ENCODE results near the gene NT5C1A.

The NT5C1A gene

DNA sequence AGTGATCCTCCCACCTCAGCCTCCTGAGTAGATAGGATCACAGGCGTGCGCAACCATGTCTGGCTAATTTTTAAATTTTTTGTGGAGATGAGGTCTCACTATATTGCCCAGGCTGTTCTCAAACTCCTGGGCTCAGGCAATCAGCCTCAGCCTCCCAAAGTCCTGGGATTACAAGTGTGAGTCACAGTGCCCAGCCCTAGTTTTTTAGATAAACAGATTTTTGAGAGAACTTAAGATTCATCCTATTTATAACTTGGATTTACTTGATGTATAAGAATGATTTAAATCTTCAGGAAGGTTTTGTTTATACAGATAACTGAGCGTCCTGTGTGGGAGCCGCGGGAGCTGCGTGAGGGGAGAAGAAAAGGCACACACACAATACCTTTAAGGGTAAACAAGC lies 58.7 kb downstream of the NT5C1A start:
- H3K9me3 ChIP-seq (replicated peaks in 1 of 11), result no peaks in the 10 kb centered on the region
- no peak for TF ChIP-seq Cebpa-rat (IDR thresholded peaks at IDR 0.05)
- no peak overlapping the region for H3K4me3 ChIP-seq
- H4K20me1 ChIP-seq, result no peaks in the 10 kb centered on the region
- no peak overlapping the region for H3K27ac ChIP-seq
- no peak overlapping the region for H3K9ac ChIP-seq
- peaks cover 0 to 4% (median 0%) of the 10 kb centered on the region in 10 experiments; a peak in 2 of 20 replicates for H3K4me1 ChIP-seq
- H3K4me2 ChIP-seq, result no peak overlapping the region
- H3K27me3 ChIP-seq, result no peaks in the 10 kb centered on the region
- no peaks in the 10 kb centered on the region for H3K36me3 ChIP-seq

GRCh38 chr1:39609618-39610331 lies 62.1 kb downstream of the NT5C1A start:
- Histone ChIP-seq H3K4me3 (no peak overlapping the region), H3K4me2 (peak overlapping the region in 6 of 11 experiments; percentile 12 to 23 (median 20); a peak in 6 of 22 replicates)

More at GRCh38 chr1:39609618-39610331, 62.1 kb downstream of the NT5C1A start:
- Histone ChIP-seq H3K36me3 (no peaks in the 10 kb centered on the region), H3K9ac (0 out of 22 replicates have a peak overlapping the region, but pooled peaks of 1 of the 11 experiments have one; percentile 30), H3K4me1 (peaks cover 0 to 4% (median 0%) of the 10 kb centered on the region in 10 experiments; a peak in 1 of 20 replicates), H4K20me1 (no peaks in the 10 kb centered on the region), H3K27me3 (no peaks in the 10 kb centered on the region), H3K9me3 (replicated peaks in 1 of 11) (no peaks in the 10 kb centered on the region), H3K27ac (no peak overlapping the region)
- TF ChIP-seq Cebpa-rat (IDR thresholded peaks at IDR 0.05), result no peak
